Central memory CD8-positive, alpha-beta T cell (primary cell): ENCODE results near the gene MYO1D.
A peak's percentile ranks its signal among the peaks of the same experiment; 100 is the strongest.

Experiments used
- ATAC-seq: fragments of 150-1000 bp; cut with Tn5 transposase; replicated peaks from 2 replicates; pipeline ENCODE4 v1.10.0; 2022; ENCODE audit warnings: mild to moderate bottlenecking, moderate FRiP score, moderate number of reproducible peaks; ENCODE audit not compliant: poor library complexity, severe bottlenecking; ENCODE audit errors: extremely low read depth
- DNase-seq, 2 donors: peaks; one replicate each; pipeline ENCODE4 v3.0.0; 2021; ENCODE audit warnings: low spot score in 2 of 2
- H3K27ac Mint-ChIP-seq: one replicate; pipeline ENCODE4 v1.8.0; 2022; ENCODE audit warnings: low read depth, mild to moderate bottlenecking, moderate library complexity, mixed read lengths
- H3K27me3 Mint-ChIP-seq: one replicate; pipeline ENCODE4 v1.8.0; 2022; ENCODE audit warnings: mixed read lengths
- H3K36me3 Mint-ChIP-seq: one replicate; pipeline ENCODE4 v1.8.0; 2022; ENCODE audit warnings: mild to moderate bottlenecking, moderate library complexity, mixed read lengths; ENCODE audit not compliant: insufficient read depth
- H3K4me1 Mint-ChIP-seq: one replicate; pipeline ENCODE4 v1.8.0; 2022; ENCODE audit warnings: mixed read lengths
- H3K4me3 Mint-ChIP-seq: one replicate; pipeline ENCODE4 v1.8.0; 2022; ENCODE audit warnings: mild to moderate bottlenecking, moderate library complexity, mixed read lengths
- H3K9me3 Mint-ChIP-seq: one replicate; pipeline ENCODE4 v1.8.0; 2022; ENCODE audit warnings: mixed read lengths

MYO1D gene

GRCh38 chr17:32773856-32774694 lies 102.8 kb downstream of the MYO1D start:
- no peak for ATAC-seq
- Mint-ChIP-seq H3K36me3 (no peaks in the 10 kb centered on the region), H3K9me3 (no peaks in the 10 kb centered on the region)

DNA sequence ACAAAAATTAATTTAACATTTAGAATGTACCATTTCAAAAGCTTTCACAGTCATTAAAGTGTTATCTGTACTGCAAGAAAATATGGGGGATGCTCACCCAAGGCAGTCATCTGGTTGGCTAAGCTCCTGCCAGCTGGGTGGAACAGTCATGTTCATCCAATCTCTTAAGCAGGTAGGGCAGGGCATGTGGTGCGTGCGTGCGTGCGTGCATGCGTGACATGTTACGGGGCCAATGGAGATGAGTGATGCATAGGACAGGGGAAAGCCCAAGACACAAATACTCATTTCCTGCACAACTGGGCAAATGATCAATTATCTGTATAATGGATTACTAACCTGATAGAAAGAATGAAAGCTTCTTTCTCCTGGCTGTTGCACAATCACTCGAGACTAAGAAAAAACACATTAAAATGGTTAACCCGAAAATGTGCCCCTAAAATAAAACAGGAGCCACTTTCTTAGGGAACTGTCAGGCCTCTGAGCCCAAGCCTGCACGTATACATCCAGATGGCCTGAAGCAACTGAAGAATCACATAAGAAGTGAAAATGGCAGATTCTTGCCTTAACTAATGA lies 104.4 kb downstream of the MYO1D start:
- Mint-ChIP-seq H3K4me1 (no peaks in the 10 kb centered on the region), H3K36me3 (no peaks in the 10 kb centered on the region), H3K4me3 (no peak overlapping the region), H3K27ac (no peak overlapping the region), H3K9me3 (no peaks in the 10 kb centered on the region), H3K27me3 (no peaks in the 10 kb centered on the region)
- DNase-seq = no peak
- ATAC-seq = no peak

More at GRCh38 chr17:32773856-32774694, 102.8 kb downstream of the MYO1D start:
- Mint-ChIP-seq H3K4me3 (no peak overlapping the region), H3K27me3 (no peaks in the 10 kb centered on the region), H3K27ac (no peak overlapping the region), H3K4me1 (no peaks in the 10 kb centered on the region)
- no peak for DNase-seq

GRCh38 chr17:32771396-32771795 lies 105.5 kb downstream of the MYO1D start:
- Mint-ChIP-seq H3K27ac (no peak overlapping the region), H3K27me3 (no peaks in the 10 kb centered on the region), H3K36me3 (no peaks in the 10 kb centered on the region), H3K4me3 (no peak overlapping the region), H3K4me1 (no peaks in the 10 kb centered on the region), H3K9me3 (no peaks in the 10 kb centered on the region)
- DNase-seq (no peak), ATAC-seq (no peak)

DNA sequence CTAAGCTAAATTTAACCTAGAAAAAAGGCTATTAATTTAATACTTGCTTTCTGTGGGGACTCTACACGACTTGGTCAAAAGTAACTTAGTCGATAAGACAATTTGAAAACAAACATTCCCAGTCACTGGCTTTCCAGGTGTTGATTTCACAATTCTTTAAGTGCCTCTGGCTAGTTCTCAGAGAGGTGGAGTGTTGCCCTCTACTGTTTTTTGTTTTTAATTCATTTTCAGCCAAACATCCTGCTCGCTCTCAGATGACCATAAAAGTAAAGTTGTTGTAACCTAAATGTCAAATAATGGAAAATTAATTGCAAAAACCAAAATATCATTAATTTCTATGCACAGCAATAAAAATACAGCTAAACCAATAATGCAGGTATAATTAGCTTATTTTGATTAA lies 107.1 kb downstream of the MYO1D start:
- Mint-ChIP-seq H3K27ac (peak overlapping the region; percentile 35), H3K36me3 (peaks cover 2% of the 10 kb centered on the region), H3K4me3 (no peak overlapping the region), H3K9me3 (no peaks in the 10 kb centered on the region), H3K4me1 (no peaks in the 10 kb centered on the region), H3K27me3 (no peaks in the 10 kb centered on the region)
- ATAC-seq (no peak), DNase-seq (no peak)

- Mint-ChIP-seq H3K9me3 (no peaks in the 10 kb centered on the region), H3K36me3 (peaks cover 2% of the 10 kb centered on the region), H3K4me1 (peaks cover 11% of the 10 kb centered on the region), H3K27ac (no peak overlapping the region), H3K4me3 (no peak overlapping the region), H3K27me3 (no peaks in the 10 kb centered on the region)
- no peak for DNase-seq
- ATAC-seq = no peak
Measured at GRCh38 chr17:32763855-32764439, 113.0 kb downstream of the MYO1D start.

DNA sequence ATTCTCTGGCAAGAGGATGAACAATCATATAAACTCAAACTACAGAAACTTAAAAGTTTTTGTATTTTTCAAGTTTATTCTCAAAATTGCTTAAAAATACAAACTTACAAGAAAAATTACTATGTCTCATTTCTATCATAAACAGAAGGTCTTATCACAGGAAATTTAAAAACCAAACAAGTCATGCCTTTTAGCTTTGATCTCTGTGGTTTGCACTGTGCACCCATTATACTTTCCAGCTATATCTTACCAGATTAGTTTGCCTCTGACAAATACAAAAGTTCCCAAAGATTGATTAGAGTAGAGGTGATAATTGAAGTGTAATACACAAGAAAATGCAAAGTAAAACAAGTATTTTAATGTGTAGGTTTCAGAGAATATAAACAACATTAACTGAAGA lies 117.4 kb downstream of the MYO1D start:
- Mint-ChIP-seq H3K36me3 (peaks cover 1% of the 10 kb centered on the region), H3K4me3 (no peak overlapping the region), H3K27ac (no peak overlapping the region), H3K27me3 (no peaks in the 10 kb centered on the region), H3K9me3 (no peaks in the 10 kb centered on the region), H3K4me1 (peaks cover 12% of the 10 kb centered on the region)
- DNase-seq (no peak), ATAC-seq (no peak)

DNA sequence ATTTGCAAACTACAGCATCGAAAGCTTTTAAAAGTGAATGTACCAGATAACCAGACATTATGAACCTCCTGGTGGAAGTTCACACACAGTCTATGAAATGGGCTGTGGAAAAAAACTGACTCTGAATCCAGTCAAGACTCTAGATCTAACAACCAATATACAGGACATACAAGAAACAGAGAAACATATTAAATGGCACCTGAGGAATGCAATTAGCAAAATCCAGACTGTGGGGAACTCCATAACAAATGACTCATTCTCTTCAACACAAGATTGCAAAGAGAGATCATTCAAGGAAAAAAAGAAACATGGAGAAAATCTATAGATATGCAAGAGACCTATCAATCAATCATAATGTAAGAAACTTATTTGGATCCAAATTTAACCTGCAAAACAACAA lies 119.0 kb downstream of the MYO1D start:
- Mint-ChIP-seq H3K4me1 (peaks cover 12% of the 10 kb centered on the region), H3K36me3 (peaks cover 1% of the 10 kb centered on the region), H3K27me3 (no peaks in the 10 kb centered on the region), H3K9me3 (no peaks in the 10 kb centered on the region), H3K27ac (no peak overlapping the region), H3K4me3 (no peak overlapping the region)
- ATAC-seq (no peak), DNase-seq (no peak)

- Mint-ChIP-seq H3K36me3 (peaks cover 1% of the 10 kb centered on the region), H3K4me1 (peaks cover 12% of the 10 kb centered on the region), H3K9me3 (no peaks in the 10 kb centered on the region), H3K27me3 (no peaks in the 10 kb centered on the region), H3K4me3 (no peak overlapping the region), H3K27ac (no peak overlapping the region)
- DNase-seq (no peak), ATAC-seq (no peak)
Measured at GRCh38 chr17:32756696-32757095, 120.2 kb downstream of the MYO1D start.

- Mint-ChIP-seq H3K27ac (no peak overlapping the region), H3K4me1 (peaks cover 12% of the 10 kb centered on the region), H3K27me3 (no peaks in the 10 kb centered on the region), H3K36me3 (peaks cover 1% of the 10 kb centered on the region), H3K9me3 (no peaks in the 10 kb centered on the region), H3K4me3 (no peak overlapping the region)
- ATAC-seq = peak; percentile 58
- no peak for DNase-seq
Measured at GRCh38 chr17:32755045-32755805, 121.7 kb downstream of the MYO1D start.

DNA sequence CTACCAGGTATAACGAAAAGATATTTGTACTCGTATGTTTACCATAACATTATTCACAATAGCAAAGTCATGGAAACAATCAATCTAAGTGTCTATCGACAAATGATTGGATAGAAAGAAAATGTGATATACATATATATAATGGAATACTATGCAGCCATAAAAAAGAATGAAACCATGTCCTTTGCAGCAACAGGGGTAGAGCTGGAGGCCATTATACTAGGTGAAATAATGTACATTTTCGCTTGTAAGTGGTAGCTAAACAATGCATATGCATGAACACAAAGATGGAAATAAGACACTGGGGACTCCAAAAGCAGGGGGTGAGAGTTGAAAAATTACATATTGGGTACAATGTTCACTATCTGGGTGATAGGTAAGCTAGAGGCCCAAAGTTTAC lies 124.0 kb downstream of the MYO1D start:
- no peak for ATAC-seq
- Mint-ChIP-seq H3K36me3 (peaks cover 1% of the 10 kb centered on the region), H3K9me3 (no peaks in the 10 kb centered on the region), H3K27me3 (no peaks in the 10 kb centered on the region), H3K27ac (no peak overlapping the region), H3K4me3 (no peak overlapping the region), H3K4me1 (no peaks in the 10 kb centered on the region)
- DNase-seq = no peak

DNA sequence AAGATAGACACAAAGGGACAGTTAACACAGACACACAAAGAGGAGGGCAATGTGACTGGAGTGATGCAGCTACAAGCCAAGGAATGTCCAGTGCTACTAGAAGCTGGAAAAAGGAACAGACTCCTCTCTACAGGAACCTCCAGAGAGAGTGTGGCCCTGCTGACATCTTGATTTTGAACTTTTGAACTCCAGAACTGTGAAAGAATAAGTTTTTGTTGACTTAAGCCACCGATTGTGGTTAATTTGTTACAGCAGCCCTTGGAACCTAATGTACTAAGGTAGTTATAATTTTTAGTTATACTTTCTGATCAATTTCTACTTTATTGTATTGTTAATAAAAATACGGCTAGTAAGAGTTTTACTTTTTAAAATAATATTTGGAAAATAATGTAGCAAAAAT lies 129.1 kb downstream of the MYO1D start:
- no peak for ATAC-seq

DNA sequence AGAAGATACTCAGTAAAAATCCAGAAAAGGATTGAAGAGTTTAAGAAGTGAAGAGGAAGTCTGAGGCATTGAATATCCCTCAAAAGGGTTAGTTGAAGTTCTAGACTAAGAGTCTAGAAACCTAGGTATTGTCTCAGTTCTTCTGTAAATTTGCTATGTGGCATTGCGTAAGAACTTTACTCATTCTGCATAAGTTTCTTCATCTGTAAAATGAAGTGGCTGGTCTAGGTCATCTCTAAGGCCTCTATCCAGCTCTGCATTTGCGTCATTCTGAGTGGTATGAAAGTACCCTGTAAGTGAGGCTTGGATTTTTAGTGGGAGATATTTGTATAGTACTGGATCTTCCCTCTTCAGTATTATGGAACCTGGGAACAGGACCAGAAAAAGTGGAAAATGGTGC lies 130.2 kb downstream of the MYO1D start:
- DNase-seq (no peak), ATAC-seq (no peak)
- Mint-ChIP-seq H3K27me3 (no peaks in the 10 kb centered on the region), H3K4me3 (no peak overlapping the region), H3K36me3 (peaks cover 1% of the 10 kb centered on the region), H3K4me1 (no peaks in the 10 kb centered on the region), H3K27ac (no peak overlapping the region), H3K9me3 (no peaks in the 10 kb centered on the region)

More for the DNA sequence above, 129.1 kb downstream of the MYO1D start:
- Mint-ChIP-seq H3K27me3 (no peaks in the 10 kb centered on the region), H3K4me1 (no peaks in the 10 kb centered on the region), H3K36me3 (peaks cover 1% of the 10 kb centered on the region), H3K9me3 (no peaks in the 10 kb centered on the region), H3K27ac (no peak overlapping the region), H3K4me3 (no peak overlapping the region)
- DNase-seq = no peak
